HCT116 (cell line): ENCODE measurements around the gene COL23A1. TPM values are rescaled to one million over a fixed set of nuclear protein-coding genes. Genes with fewer than 3 reads are reported as not detected.

Experiments
- ATAC-seq: fragments of 200-7000 bp; cut with Tn5 transposase; 2 replicates; pipeline ENCODE4 v1.9.1; 2020; ENCODE audit warnings: mild to moderate bottlenecking, moderate library complexity
- BruUV-seq: library from RNA; stranded (reverse); fragments of 400-500 nt; replicated peaks from 2 replicates; lab custom pipeline; 2021; lab: Mats Ljungman, UMichigan
- CTCF ChIA-PET: fragments of 300-600 bp; sonication (Branson Sonifier 250); formaldehyde crosslinking; loops from one replicate; lab custom pipeline; 2021; ENCODE audit warnings: antibody characterized with exemption; lab: Charles Lee
- POLR2A ChIA-PET: fragments of 300-600, 350-600 bp; sonication (Branson Sonifier 250); formaldehyde crosslinking; loops from one replicate; lab custom pipeline; 2021; ENCODE audit warnings: antibody characterized with exemption; lab: Charles Lee
- RAD21 ChIA-PET, 2 experiments: fragments of 300-600 bp; sonication (Branson Sonifier 250); formaldehyde crosslinking; loops; one replicate each; lab custom pipeline; 2023; ENCODE audit warnings: low total read pairs in 2 of 2; ENCODE audit not compliant: uncharacterized antibody in 2 of 2, unreplicated experiment in 2 of 2, low non-redundant PET in 1 of 2; lab: Charles Lee
- DNase-seq: peaks from one replicate; pipeline ENCODE4 v3.0.0-alpha.2; 2010; ENCODE audit warnings: low read depth, low spot score
- H2AFZ ChIP-seq: fragments of 200-600 bp; shearing (Covaris generic), sonication (generic); 2 replicates; pipeline ENCODE4 v1.6.1; 2017; ENCODE audit warnings: low read depth, mixed run types, mixed read lengths, antibody characterized with exemption, low read length; ENCODE audit not compliant: poor library complexity, severe bottlenecking
- H3K27ac ChIP-seq: 2 replicates; pipeline ENCODE4 v1.5.1; 2012; ENCODE audit warnings: low read depth, low read length
- H3K27me3 ChIP-seq: fragments of 200-600 bp; sonication (generic); 2 replicates; pipeline ENCODE4 v1.6.1; 2016; ENCODE audit warnings: mixed run types, low read length, mixed read lengths; ENCODE audit not compliant: insufficient read depth
- H3K36me3 ChIP-seq, 2 experiments: fragments of 200-500 bp in 1 of 2; fragments of 200-600 bp in 1 of 2; sonication (Bioruptor generic) in 1 of 2; sonication (generic) in 1 of 2; 2 replicates each; pipeline versions ENCODE4 v1.5.1 to v1.6.1; 2014 to 2016; ENCODE audit warnings: low read length in 2 of 2, inconsistent platforms in 1 of 2, mixed read lengths in 1 of 2, mixed run types in 1 of 2; ENCODE audit not compliant: insufficient read depth in 2 of 2, control insufficient read depth in 1 of 2
- H3K4me1 ChIP-seq, 2 experiments: fragments of 200-600 bp in 1 of 2; sonication (generic) in 1 of 2; 2 replicates each; pipeline versions ENCODE4 v1.5.1 to v1.6.1; 2012 to 2017; ENCODE audit warnings: low read length in 2 of 2, inconsistent platforms in 1 of 2, mild to moderate bottlenecking in 1 of 2, mixed read lengths in 1 of 2, mixed run types in 1 of 2, moderate library complexity in 1 of 2; ENCODE audit not compliant: insufficient read depth in 2 of 2, control insufficient read depth in 1 of 2
- H3K4me2 ChIP-seq: fragments of 200-600 bp; sonication (generic); 2 replicates; pipeline ENCODE4 v1.6.1; 2017; ENCODE audit warnings: mixed run types, low read length, mixed read lengths
- H3K4me3 ChIP-seq, 2 experiments: fragments of 200-600 bp in 1 of 2; sonication (generic) in 1 of 2; replicated peaks in 1 of 2; 2 replicates each; pipeline ENCODE4 v1.5.1; 2011 to 2016; ENCODE audit warnings: low read length in 2 of 2, control low read depth in 1 of 2, low read depth in 1 of 2, mild to moderate bottlenecking in 1 of 2, mixed read lengths in 1 of 2, mixed run types in 1 of 2
- H3K79me2 ChIP-seq: fragments of 200-600 bp; sonication (generic); 2 replicates; pipeline ENCODE4 v1.6.1; 2017; ENCODE audit warnings: mild to moderate bottlenecking, mixed run types, low read length, moderate library complexity, mixed read lengths; ENCODE audit not compliant: insufficient read depth
- H3K9ac ChIP-seq: fragments of 200-600 bp; sonication (generic); 2 replicates; pipeline ENCODE4 v1.6.1; 2016; ENCODE audit warnings: low read length, mixed read lengths
- H3K9me2 ChIP-seq: fragments of 200-600 bp; sonication (generic), shearing (Covaris generic); 2 replicates; pipeline ENCODE4 v1.6.1; 2017; ENCODE audit warnings: mixed run types, mild to moderate bottlenecking, moderate library complexity; ENCODE audit not compliant: insufficient read depth
- H3K9me3 ChIP-seq, 2 experiments: fragments of 200-500 bp in 1 of 2; fragments of 200-600 bp in 1 of 2; sonication (Bioruptor generic) in 1 of 2; sonication (generic) in 1 of 2; 2 replicates each; pipeline ENCODE4 v1.6.1; 2014 to 2017; ENCODE audit warnings: low read length in 2 of 2, mixed read lengths in 2 of 2, inconsistent platforms in 1 of 2, low read depth in 1 of 2, mild to moderate bottlenecking in 1 of 2, mixed run types in 1 of 2, moderate library complexity in 1 of 2; ENCODE audit not compliant: control insufficient read depth in 1 of 2, insufficient read depth in 1 of 2
- H4K20me1 ChIP-seq: fragments of 200-600 bp; sonication (generic), shearing (Covaris generic); 2 replicates; pipeline ENCODE4 v1.6.1; 2017; ENCODE audit warnings: mixed run types, mild to moderate bottlenecking, moderate library complexity; ENCODE audit not compliant: insufficient read depth
- CBX3 ChIP-seq: IDR thresholded peaks from 2 replicates; pipeline ENCODE4 v1.6.1; 2012; ENCODE audit warnings: low read depth
- CEBPB ChIP-seq: IDR thresholded peaks from 2 replicates; pipeline ENCODE4 v1.6.1; 2012; ENCODE audit warnings: low read depth
- EGR1 ChIP-seq: IDR thresholded peaks from 2 replicates; pipeline ENCODE4 v1.6.1; 2012; ENCODE audit warnings: low read depth
- ELF1 ChIP-seq: IDR thresholded peaks from 2 replicates; pipeline ENCODE4 v1.6.1; 2012; ENCODE audit warnings: low read depth, borderline replicate concordance
- FOSL1 ChIP-seq: IDR thresholded peaks from 2 replicates; pipeline ENCODE4 v1.6.1; 2012; ENCODE audit warnings: low read depth
- JUND ChIP-seq: IDR thresholded peaks from 2 replicates; pipeline ENCODE4 v1.6.1; 2012
- POLR2A ChIP-seq: IDR thresholded peaks from 2 replicates; pipeline ENCODE4 v1.7.0; 2011; ENCODE audit warnings: borderline replicate concordance; ENCODE audit not compliant: insufficient read depth, insufficient read length; ENCODE audit errors: extremely low read depth
- SIN3A ChIP-seq: IDR thresholded peaks from 2 replicates; pipeline ENCODE4 v1.6.1; 2012; ENCODE audit warnings: low read depth
- SP1 ChIP-seq: IDR thresholded peaks from 2 replicates; pipeline ENCODE4 v1.6.1; 2012; ENCODE audit warnings: low read depth
- SRF ChIP-seq: IDR thresholded peaks from 2 replicates; pipeline ENCODE4 v1.6.1; 2012; ENCODE audit warnings: low read depth
- TCF7L2 ChIP-seq: IDR thresholded peaks from 2 replicates; pipeline ENCODE4 v1.7.0; 2011; ENCODE audit warnings: borderline replicate concordance, inconsistent platforms; ENCODE audit not compliant: insufficient read depth, insufficient read length; ENCODE audit errors: extremely low read depth
- YY1 ChIP-seq: IDR thresholded peaks from 2 replicates; pipeline ENCODE4 v1.6.1; 2011; ENCODE audit warnings: low read length, low read depth, moderate library complexity, mild to moderate bottlenecking; ENCODE audit not compliant: insufficient replicate concordance; ENCODE audit errors: extremely low read depth
- ZFX ChIP-seq: fragments of 450-650 bp; IDR thresholded peaks from 2 replicates; pipeline ENCODE4 v1.6.1; 2017
- intact Hi-C: fragments of 100-400 bp; cut with micrococcal nuclease; formaldehyde crosslinking; loops from 2 replicates; pipeline ENCODE4 v1.10.0; 2022
- total RNA-seq: library from RNA; stranded (reverse); gene quantifications from one replicate; pipeline ENCODE4 v1.2.1, GENCODE V29; 2021; ENCODE audit not compliant: unreplicated experiment
- TF ChIP-seq, protein P1 (sequence below): IDR thresholded peaks from 2 replicates; pipeline ENCODE4 v1.6.1; 2012
- TF ChIP-seq, protein P2 (sequence below), 3 experiments: fragments of 200-600 bp in 1 of 3; sonication (generic) in 1 of 3; IDR thresholded peaks in 2 of 3; conservative IDR thresholded peaks in 1 of 3; 2 replicates each; pipeline ENCODE4 v1.5.1; 2012 to 2017; ENCODE audit warnings: low read depth in 2 of 3, low read length in 2 of 3, antibody characterized with exemption in 1 of 3, borderline replicate concordance in 1 of 3, control low read depth in 1 of 3, mild to moderate bottlenecking in 1 of 3, mixed read lengths in 1 of 3, mixed run types in 1 of 3, moderate library complexity in 1 of 3; ENCODE audit not compliant: insufficient read depth in 1 of 3

Gene COL23A1
- total RNA-seq, 1 experiment from 2014 or later = not detected

DNA sequence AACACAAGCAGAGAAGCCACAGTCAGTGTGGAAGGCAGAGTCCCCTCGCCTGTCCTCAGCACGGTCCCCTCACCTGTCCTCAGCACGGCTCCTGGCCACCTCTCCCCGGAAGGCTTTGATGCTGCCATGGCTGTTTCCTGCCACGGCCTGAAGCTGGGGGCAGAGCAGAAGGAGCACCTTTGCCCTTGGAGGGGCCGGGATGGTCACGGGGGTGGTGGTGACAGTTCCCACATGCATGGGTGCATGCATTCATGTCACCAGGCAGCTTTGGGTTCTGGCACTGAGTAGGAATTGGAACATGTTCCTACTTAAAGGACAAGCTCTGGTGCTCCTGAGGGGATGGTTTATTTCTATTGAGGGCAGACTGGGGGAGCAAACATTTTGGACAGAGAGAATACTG is 299.8 kb downstream of the COL23A1 start:
- H3K9ac ChIP-seq = no peak overlapping the region
- CTCF ChIA-PET = no interaction called here
- no peak for ATAC-seq
- H3K9me2 ChIP-seq = no peaks in the 10 kb centered on the region
- RAD21 ChIA-PET = no interaction called here
- H3K4me3 ChIP-seq = no peak overlapping the region
- BruUV-seq = no TSS peak
- no peaks in the 10 kb centered on the region for H4K20me1 ChIP-seq
- POLR2A ChIA-PET = no interaction called here
- no peaks in the 10 kb centered on the region for H3K4me1 ChIP-seq
- H3K27ac ChIP-seq = no peak overlapping the region
- no peaks in the 10 kb centered on the region for H3K79me2 ChIP-seq
- TF ChIP-seq POLR2A (no peak), JUND (no peak), ZFX (no peak), SP1 (no peak)
- TF ChIP-seq, protein P1, sequence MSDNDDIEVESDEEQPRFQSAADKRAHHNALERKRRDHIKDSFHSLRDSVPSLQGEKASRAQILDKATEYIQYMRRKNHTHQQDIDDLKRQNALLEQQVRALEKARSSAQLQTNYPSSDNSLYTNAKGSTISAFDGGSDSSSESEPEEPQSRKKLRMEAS = no peak
- intact Hi-C loops = no loop called here
- DNase-seq = no peak
- H3K27me3 ChIP-seq = peaks cover 4% of the 10 kb centered on the region; the same call in 1 of the 2 replicates
- no peak overlapping the region for H3K4me2 ChIP-seq
- no peaks in the 10 kb centered on the region for H3K9me3 ChIP-seq
- no peaks in the 10 kb centered on the region for H3K36me3 ChIP-seq
- H2AFZ ChIP-seq = no peak overlapping the region

DNA sequence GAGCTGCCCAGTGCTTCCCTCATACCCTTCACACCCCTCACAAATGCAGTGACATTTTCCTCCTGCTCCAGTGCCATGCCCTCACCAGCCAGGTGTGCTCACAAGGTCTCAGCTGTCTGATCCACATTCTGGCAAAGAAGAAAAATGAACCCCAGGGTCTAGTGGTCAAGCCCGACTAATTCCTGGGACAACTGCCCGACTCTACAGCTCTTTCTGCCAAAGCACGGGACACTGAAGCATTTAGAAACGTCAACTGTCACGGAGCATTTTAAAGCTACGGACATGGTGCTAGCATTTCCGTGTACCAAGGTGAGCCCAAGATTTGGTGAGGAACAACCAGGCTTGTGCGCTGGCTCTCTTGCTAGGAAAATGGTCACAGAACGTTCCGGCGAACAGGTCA is 300.8 kb downstream of the COL23A1 start:
- no peak overlapping the region for H3K9ac ChIP-seq
- H3K9me3 ChIP-seq = 0 out of 4 replicates have a peak, but pooled peaks cover 0 to under 1% of the 10 kb centered on the region in 2 experiments
- TF ChIP-seq FOSL1 (no peak), YY1 (no peak), ELF1 (no peak), EGR1 (no peak), CEBPB (no peak), SRF (no peak), SIN3A (no peak), JUND (no peak), ZFX (no peak), TCF7L2 (no peak), CBX3 (no peak)
- TF ChIP-seq, protein P2, sequence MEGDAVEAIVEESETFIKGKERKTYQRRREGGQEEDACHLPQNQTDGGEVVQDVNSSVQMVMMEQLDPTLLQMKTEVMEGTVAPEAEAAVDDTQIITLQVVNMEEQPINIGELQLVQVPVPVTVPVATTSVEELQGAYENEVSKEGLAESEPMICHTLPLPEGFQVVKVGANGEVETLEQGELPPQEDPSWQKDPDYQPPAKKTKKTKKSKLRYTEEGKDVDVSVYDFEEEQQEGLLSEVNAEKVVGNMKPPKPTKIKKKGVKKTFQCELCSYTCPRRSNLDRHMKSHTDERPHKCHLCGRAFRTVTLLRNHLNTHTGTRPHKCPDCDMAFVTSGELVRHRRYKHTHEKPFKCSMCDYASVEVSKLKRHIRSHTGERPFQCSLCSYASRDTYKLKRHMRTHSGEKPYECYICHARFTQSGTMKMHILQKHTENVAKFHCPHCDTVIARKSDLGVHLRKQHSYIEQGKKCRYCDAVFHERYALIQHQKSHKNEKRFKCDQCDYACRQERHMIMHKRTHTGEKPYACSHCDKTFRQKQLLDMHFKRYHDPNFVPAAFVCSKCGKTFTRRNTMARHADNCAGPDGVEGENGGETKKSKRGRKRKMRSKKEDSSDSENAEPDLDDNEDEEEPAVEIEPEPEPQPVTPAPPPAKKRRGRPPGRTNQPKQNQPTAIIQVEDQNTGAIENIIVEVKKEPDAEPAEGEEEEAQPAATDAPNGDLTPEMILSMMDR (IDR thresholded peaks at IDR 0.05 in 2 of 3, conservative IDR thresholded peaks at IDR 0.05 in 1 of 3; ENCODE audit: borderline replicate concordance in 1 of 3, insufficient read depth in 1 of 3, low read depth in 2 of 3, low read length in 2 of 3) = no peak
- TF ChIP-seq, protein P1 = no peak
- ChIA-PET RAD21 (no interaction called here), CTCF (no interaction called here), POLR2A (no interaction called here)
- H4K20me1 ChIP-seq = no peaks in the 10 kb centered on the region
- no TSS peak for BruUV-seq
- ATAC-seq = no peak
- peaks cover 4% of the 10 kb centered on the region; the same call in 1 of the 2 replicates for H3K27me3 ChIP-seq
- H2AFZ ChIP-seq = no peak overlapping the region
- no peak overlapping the region for H3K4me2 ChIP-seq
- no peak overlapping the region for H3K4me3 ChIP-seq
- no peak overlapping the region for H3K27ac ChIP-seq
- H3K36me3 ChIP-seq = no peaks in the 10 kb centered on the region
- no peaks in the 10 kb centered on the region for H3K4me1 ChIP-seq
- no peaks in the 10 kb centered on the region for H3K9me2 ChIP-seq
- intact Hi-C loops = no loop called here
- DNase-seq = no peak
- H3K79me2 ChIP-seq = no peaks in the 10 kb centered on the region
